WI38 (cell line): ENCODE results near the gene UBE2E3.

Source experiments
- H3K4me3 ChIP-seq: 2 replicates; pipeline ENCODE4 v1.5.1; 2011; ENCODE audit warnings: low read depth, mild to moderate bottlenecking, control low read depth, low read length
- CTCF ChIP-seq: IDR thresholded peaks from 2 replicates; pipeline ENCODE4 v1.5.1; 2012; ENCODE audit warnings: low read depth, mild to moderate bottlenecking, control low read depth, low read length

UBE2E3 gene

GRCh38 chr2:180987146-180987545, 6.7 kb downstream of the UBE2E3 start:
- H3K4me3 ChIP-seq, result no peak overlapping the region
- TF ChIP-seq CTCF, result no peak

GRCh38 chr2:180990337-180990736, 9.9 kb downstream of the UBE2E3 start:
- no peak overlapping the region for H3K4me3 ChIP-seq
- no peak for TF ChIP-seq CTCF

- TF ChIP-seq CTCF, result no peak
- no peak overlapping the region for H3K4me3 ChIP-seq
These were observed 10.4 kb downstream of the UBE2E3 start for GRCh38 chr2:180990794-180991193.

GRCh38 chr2:180991361-180991760, 11.0 kb downstream of the UBE2E3 start:
- no peak overlapping the region for H3K4me3 ChIP-seq
- no peak; the same call in 1 of the 2 replicates for TF ChIP-seq CTCF

- TF ChIP-seq CTCF, result no peak
- H3K4me3 ChIP-seq, result no peak overlapping the region
These were observed 11.4 kb downstream of the UBE2E3 start for GRCh38 chr2:180991820-180992219.

- no peak for TF ChIP-seq CTCF
- H3K4me3 ChIP-seq, result no peak overlapping the region
These were observed 12.6 kb downstream of the UBE2E3 start for GRCh38 chr2:180992994-180993393.

- no peak overlapping the region for H3K4me3 ChIP-seq
- no peak for TF ChIP-seq CTCF
These were observed 19.0 kb downstream of the UBE2E3 start for GRCh38 chr2:180999274-180999964.
